ENCODE data around the gene ZBTB46.
"Not testable (repeated sequence)": the region's sequence is repeated elsewhere in the genome, so short reads cannot be mapped to it uniquely, and the experiment has no call there.

ZBTB46 gene

GRCh38 chr20:63783970-63784369 is 47.1 kb downstream of the ZBTB46 start:
- no peak for DNase-seq

GRCh38 chr20:63782521-63782971 is 48.5 kb downstream of the ZBTB46 start:
- DNase-seq: no peak

DNA sequence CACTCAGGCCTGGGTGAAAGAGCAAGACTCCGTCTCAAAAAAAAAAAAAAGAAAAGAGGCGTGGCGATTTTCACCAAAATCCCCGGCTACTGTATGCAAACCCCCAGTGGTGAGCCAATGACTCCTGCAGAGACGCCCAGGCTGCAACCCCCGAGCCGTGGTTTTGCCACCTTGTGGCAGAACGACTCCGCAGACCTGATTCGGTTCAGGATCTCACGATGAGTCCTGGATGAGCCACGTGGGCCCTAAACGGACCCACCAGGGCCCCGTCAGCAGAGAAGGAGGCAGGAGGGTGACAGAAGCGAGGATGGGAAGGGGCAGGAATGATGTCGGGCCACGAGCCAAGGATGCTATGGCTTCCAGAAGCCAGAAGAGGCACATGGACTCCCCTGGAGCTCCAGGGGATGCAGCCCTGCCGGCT is 49.0 kb downstream of the ZBTB46 start:
- DNase-seq: peak; percentile 84

DNA sequence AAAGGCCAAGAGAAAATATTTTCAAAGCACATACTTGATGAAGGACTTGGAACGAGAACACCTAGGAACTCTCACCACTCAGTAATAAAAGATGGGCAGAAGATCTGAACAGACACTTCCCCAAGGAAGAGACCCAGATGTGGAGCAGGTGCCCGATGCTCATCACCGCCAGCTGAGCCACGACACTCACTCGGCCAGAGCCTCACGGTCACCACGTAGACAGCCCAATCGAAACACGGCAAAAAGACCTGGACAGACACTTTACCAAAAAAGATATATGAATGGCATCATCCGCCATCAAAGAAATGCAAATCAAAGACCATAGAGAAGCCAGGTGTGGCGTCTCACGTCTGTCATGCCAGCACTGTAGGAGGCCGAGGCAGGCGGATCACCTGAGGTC is 49.9 kb downstream of the ZBTB46 start:
- DNase-seq: no peak

GRCh38 chr20:63778857-63779256 is 52.2 kb downstream of the ZBTB46 start:
- no peak for DNase-seq

DNA sequence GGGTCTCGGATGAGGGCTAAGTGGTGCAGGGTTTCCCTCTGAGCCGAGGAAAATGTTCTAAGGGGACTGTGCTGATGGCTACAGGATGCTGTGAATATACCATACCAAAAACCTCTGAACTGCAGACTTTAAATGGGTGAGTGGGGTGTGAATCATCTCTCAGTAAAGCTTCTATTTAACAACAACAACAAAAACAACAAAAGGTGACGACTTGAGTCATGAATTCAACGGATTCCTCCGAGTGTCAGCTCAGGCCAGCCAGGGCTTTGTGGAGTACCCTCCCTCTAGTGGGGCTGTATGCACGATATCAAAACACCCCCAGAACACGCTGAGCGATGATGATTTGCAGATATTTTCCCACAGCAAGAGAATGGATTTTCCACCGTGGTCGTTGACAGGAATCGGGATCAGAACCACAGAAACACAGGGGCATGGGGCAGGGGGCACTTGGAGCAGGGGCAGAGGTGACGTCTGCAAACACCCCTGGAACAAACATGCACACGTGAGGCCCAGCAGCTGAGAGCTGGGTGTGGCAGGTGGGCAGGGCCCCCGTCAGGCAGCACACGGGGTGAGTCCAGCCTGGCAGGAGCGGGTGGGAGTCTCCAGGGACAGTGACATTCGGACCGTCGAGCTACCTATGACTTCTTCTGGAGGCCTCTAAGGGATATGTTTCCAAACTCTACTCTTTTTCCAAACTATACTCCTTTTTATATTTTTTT is 52.9 kb downstream of the ZBTB46 start:
- no peak for DNase-seq

GRCh38 chr20:63777614-63778013 is 53.5 kb downstream of the ZBTB46 start:
- no peak for DNase-seq

DNA sequence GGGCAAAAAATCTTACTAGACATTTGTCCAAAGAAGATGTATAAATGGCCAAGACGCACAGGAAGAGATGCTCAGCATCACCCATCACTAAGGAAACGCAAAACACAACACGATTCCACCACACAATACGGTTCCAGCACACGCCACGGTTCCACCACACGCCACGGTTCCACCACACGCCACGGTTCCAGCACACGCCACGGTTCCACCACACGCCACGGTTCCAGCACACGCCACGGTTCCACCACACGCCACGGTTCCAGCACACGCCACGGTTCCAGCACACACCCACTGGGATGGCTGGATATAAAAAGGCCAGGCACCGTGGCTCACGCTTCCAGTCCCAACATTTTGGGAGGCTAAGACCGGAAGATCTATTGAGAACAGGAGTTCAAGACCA is 54.2 kb downstream of the ZBTB46 start:
- not testable (repeated sequence) for DNase-seq

DNA sequence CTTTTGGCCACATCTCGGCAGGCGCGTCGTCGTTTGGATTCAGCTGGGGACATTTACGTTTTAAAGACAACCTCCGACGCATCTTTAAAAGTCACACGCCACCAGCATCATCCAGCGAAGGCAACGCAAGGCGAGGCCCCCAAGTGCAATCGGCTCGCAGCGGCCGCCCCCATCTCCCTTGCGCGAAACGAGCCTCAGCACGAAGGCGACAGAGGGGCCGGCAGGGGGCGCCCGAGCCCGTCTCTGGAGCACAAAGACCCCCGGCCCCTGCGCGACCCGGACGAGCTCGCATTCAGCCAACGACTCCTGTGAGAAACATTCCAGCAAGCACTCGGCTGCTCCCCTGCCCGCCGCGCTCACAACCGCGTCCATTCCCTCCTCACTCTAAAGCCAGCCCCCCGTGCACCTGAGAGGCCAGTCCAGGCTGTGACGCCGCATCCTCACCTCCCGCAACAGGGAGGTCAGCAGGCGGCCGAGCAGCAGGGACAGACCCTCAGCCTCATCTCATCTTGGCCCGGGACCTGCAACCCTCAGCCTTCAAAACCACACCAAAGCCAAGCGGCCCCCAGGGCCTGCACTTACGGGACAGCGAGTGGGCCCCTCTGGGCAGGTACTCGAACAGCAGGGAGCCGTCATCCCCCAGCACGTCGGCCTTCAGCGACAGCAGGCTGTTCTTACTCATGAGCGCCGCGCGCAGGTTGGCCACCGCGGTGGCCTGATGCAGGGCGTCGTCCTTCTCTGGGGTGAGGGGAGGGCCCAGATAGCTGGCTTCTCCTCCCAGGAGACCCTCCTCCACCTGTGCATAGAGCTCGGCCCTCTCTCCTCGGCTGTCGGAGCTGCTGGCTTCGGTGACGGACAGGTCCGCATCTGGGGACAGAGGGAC is 55.7 kb downstream of the ZBTB46 start:
- peak; percentile 37 for DNase-seq

DNA sequence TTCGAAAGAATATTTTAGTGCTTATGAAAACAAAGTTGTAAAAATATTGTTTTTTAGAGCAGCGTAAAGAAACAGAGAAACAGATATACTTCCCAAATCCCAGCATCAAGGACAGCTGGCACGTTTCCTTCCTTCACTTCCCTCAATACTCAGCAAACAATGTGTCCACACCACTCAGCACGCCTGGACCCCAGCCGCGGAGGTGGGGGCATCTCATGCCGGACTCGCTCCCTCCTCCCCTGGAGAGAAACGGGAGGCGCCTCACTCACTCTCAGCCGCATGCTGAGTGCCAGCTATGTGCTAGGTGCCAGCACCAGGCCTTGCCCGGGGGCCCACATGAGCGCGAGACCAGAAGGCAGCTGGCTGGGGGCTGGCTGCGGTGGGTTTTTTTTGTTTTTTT is 56.8 kb downstream of the ZBTB46 start:
- no peak for DNase-seq

GRCh38 chr20:63773571-63774241 is 57.4 kb downstream of the ZBTB46 start:
- no peak for DNase-seq

DNA sequence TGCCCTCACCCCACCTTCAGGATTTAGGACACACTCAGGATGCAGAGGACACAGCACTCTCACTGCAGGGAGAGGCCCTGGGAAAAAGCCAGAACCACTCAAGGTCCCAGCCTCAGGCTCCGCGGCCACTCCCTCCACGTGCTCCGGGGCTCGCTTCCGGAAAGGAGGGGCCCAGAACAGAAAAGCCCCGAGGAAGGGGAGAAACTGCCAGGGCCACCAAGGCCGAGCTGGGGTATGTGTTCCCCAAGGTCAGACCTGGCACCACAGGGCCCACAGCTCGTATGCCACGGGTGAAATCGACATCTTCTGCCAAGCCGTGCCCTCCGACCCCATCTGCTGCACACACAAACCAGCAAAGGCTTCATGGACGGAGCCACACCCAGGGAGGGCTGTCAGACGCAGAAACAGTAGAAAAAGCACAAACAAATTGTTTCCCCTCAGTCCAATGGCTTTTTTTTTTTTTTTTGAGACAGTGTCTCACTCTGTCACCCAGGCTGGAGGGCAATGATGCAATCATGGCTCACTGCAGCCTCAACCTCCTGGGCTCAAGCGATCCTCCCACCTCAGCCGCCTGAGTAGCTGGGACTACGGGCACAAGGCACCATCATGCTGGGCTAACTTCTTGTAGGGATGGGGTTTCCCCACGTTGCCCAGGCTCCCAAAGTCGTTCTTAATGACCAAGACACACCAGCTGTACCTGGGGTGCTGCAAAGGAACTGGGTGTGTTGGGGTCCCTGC is 58.1 kb downstream of the ZBTB46 start:
- no peak for DNase-seq

DNA sequence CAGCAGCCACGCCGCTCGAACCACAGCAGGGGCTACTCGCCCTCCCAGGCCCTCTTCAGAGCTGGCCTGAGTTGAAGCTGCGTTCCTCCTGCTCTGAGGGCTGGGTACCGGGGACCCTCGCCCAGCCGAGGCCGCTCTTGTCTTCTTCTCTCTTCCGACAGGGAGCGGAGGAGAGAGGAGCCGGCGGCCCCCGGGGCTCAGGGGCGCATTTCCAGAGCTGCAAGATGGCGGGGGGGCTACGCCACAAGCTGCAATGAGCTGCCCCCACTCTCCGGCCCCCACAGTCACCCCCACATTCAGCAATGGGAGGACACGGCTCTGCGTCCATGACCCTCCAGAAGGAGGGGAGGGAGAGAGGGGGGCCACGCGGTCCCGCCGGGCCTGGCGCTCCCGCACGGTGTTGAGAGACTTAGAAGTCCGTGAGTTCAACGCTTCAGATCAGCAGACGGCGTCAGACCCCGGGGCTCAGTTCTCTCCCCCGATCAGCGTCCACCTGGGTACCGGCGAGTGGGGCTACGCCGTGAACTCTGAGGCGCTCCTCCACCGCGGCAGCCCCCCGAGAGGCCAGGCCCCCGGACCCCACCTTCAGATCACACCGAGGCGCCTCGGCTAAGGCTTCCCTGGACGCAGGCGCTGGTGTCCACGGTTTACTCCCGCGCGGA is 59.9 kb downstream of the ZBTB46 start:
- no peak for DNase-seq

GRCh38 chr20:63769891-63770474 is 61.1 kb downstream of the ZBTB46 start:
- DNase-seq: no peak

GRCh38 chr20:63768591-63769515 is 62.2 kb downstream of the ZBTB46 start:
- no peak for DNase-seq

GRCh38 chr20:63767886-63768285 is 63.2 kb downstream of the ZBTB46 start:
- DNase-seq: no peak

DNA sequence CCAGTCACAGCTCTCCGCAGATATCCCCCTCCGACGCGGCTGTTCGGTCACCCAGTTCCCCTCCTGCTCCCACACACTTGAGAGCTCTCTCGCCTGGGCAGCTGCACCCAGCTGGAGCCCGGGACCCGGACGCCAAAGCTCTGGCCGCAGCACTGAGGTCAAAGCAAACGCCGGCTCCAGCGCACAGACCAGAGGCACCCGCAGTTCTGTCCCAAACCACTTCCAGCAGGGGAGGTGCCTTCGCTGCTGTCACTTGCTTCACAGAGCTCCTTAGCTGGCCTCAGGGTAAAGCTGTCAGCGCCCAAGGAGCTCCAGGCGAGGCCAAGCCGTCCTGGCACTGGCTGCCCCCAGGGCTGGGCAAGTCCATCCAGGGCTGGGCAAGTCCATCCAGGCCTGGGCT is 63.6 kb downstream of the ZBTB46 start:
- no peak for DNase-seq

- DNase-seq: no peak
Observed at GRCh38 chr20:63766695-63767426, 64.2 kb downstream of the ZBTB46 start.

- DNase-seq: no peak
Observed at GRCh38 chr20:63765902-63766301, 65.2 kb downstream of the ZBTB46 start.

Measured in CD4-positive, alpha-beta T cell treated with Interleukin-12 subunit alpha and Interleukin-12 subunit beta, for 1 hour (primary cell).